HG02610 (cell line): ENCODE results near the gene BRD9.
"Not testable (repeated sequence)": the region's sequence is repeated elsewhere in the genome, so short reads cannot be mapped to it uniquely, and the experiment has no call there.

Source experiments
- ATAC-seq: cut with Tn5 transposase; IDR thresholded peaks from one replicate; pipeline ENCODE4 v1.9.1; 2021; ENCODE audit warnings: mild to moderate bottlenecking, moderate library complexity; ENCODE audit not compliant: unreplicated experiment

The BRD9 gene

DNA sequence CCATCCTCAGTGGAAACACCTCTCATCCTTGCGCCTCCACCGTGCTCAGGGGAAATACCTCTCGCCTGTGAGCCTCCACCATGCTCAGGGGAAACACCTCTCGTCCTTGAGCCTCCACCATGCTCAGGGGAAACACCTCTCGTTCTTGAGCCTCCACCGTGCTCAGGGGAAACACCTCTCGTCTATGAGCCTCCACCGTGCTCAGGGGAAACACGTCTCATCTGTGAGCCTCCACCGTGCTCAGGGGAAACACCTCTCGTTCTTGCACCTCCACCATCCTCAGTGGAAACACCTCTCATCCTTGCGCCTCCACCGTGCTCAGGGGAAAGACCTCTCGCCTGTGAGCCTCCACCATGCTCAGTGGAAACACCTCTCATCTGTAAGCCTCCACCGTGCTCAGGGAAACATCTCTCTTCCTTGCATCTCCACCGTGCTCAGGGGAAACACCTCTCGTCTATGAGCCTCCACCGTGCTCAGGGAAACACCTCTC is 46.0 kb downstream of the BRD9 start:
- ATAC-seq, result not testable (repeated sequence)

DNA sequence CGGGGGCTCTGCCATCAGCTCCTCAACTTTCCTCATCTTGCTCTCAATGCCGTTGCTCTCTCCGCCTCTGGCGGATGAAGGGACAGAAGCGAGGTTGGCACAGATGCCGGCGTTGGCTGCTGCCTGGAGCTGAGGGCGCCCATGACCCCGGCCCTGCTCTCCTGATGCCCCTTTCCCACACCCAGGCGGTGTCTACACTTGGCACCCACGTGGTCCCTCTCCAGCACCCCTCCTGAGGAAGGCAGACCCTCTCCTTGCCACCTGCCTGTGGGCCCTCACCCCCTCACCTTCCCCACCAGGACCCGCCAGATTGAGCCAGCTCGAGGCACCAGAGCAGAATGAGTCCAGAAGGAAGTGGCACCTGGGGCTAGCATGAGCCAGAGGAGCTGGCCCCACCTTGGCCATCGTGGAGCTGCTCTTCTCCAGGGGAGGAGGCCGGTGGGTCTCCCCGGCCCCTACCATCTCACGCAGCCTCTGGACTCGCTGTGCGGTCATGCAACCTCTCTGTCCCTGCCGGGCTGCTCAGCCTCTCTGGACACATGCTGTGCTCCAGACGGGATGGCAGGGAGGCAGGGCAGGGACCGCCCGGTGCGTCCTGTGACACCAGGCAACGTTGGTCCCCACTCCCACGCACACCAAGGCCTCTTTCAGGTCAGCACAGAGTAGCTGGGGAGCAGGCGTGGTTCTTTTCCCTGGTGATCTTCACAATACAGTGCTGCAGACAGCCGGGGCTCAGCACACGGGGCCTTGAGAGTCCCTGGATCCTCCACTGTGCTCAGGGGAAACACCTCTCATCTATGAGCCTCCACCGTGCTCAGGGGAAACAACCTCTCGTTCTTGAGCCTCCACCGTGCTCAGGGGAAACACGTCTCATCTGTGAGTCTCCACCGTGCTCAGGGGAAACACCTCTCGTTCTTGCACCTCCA is 46.7 kb downstream of the BRD9 start:
- ATAC-seq, result not testable (repeated sequence)

DNA sequence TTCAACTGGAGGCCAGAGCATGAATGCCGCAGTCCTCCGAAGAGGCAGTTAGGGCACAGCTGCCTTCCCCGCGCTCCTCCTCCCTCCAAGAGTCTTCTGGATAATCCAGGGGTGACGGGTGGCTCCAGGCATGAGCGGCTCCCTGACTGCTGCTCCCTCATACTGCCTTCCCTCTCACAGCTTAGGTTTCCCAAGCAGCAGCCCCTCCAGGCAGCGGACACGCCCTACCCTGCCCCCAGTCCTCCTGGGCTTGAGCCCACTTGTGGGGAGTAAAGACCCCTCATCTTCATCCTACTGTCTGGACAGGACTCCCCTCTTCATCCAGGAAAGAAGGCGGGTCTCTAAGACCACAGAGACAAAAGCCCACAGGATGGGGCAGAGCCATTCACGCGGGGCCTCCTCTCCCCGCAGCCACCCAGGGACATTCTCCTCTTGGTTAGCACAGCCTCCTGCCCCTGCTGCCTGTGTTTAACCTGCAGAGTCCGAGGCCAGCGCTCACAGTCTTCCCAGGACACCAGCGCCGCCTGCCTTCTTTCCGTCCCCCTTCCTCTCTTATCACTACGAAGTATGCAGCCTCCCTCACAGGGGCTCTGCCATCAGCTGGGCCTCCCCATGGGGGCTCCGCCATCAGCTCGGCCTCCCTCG is 47.4 kb downstream of the BRD9 start:
- not testable (repeated sequence) for ATAC-seq

DNA sequence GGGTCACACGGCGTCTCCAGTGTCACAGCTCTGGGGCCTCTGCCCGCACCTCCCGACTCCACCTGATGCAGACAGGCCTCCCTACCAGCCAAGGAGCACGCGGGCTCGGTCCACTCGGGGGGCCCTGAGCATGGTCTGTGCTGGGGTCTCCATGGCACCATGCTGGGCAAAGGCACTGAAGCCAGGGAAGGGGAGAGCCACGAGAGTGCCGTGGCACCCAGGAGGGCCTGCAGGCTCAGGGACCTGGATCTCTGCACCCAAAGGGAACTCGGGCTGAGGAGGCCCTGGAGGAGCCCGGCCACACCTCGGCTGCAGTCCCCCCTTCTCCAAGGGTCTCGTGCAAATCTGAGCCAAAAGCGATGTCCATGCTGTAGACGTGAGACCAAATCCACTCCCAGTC is 48.2 kb downstream of the BRD9 start:
- not testable (repeated sequence) for ATAC-seq

DNA sequence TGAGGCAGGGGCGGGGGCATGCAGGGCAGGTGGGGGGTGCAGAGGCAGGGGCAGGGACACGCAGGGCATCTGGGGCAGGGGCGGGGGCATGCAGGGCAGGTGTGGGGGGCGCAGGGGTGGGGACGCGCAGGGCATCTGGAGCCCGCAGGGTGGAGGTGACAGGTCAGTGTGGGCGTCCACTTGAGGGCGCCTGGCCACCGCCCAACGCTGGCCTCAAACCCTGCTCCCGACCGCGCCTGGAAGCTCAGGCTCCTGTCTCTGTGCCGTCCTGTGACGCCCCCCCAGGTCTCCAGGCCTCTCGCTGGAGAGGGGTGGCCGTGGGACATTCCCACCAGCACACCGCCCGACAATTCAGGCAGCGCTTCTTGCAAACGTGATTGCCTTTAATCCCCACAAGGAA is 48.7 kb downstream of the BRD9 start:
- ATAC-seq, result not testable (repeated sequence)

DNA sequence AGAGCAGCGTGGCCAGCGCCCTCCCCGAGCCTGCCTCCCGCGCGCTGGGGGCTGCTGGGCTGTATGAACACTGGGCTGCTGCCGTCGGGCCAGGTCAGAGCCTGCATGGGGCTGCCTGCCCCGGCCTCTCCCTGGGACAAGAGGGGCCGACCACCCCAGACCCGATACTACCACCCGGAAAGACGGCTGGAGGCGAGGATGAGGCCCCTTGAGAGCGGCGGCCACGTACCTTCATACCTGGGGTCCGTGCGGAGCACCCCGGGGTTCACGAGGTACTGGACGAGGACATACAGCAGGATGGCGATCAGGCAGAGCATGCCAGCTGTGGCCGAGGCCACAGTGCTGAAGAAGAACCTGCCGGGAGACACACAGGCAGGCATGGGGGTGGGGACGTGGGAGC is 49.2 kb downstream of the BRD9 start:
- ATAC-seq, result not testable (repeated sequence)

DNA sequence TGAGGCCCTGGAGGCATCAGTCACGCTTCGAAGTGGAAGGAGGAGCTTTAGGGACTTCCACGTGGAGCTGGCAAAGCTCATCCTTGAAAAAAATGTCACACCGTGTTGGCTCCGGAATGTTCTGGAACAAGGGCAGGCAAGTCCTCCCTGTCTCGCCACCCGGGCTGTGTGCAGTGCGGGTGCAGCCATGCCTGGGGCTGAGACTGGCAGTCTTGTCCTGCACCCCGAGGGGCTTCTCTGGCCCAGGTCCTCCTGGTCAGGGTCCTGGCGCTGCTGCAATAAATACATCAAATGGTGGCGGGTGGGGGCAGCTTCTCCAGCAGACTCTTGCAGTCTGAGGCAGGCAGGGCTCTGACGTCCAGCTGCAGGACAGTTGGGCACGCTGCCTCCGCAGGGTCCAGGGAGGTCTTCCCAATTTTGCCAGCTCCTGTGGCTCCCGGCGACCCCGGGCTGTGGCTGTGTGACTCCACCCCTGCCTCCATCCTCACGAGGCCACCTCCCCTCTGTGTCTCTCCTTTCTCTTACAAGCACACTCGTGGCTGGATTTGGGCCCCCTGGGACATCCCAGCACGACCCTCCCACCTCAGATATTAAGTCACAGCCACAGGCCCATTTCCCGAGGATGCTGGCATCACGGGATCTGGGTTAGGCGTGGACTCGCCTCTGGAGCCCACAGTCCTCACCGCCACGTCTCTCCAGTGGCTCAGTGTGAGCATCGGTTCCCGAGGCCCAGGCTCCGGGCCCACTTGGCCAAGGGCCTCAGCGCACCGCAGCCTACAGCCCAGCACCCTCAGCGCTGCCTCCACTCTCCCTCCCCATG is 50.0 kb downstream of the BRD9 start:
- not testable (repeated sequence) for ATAC-seq

DNA sequence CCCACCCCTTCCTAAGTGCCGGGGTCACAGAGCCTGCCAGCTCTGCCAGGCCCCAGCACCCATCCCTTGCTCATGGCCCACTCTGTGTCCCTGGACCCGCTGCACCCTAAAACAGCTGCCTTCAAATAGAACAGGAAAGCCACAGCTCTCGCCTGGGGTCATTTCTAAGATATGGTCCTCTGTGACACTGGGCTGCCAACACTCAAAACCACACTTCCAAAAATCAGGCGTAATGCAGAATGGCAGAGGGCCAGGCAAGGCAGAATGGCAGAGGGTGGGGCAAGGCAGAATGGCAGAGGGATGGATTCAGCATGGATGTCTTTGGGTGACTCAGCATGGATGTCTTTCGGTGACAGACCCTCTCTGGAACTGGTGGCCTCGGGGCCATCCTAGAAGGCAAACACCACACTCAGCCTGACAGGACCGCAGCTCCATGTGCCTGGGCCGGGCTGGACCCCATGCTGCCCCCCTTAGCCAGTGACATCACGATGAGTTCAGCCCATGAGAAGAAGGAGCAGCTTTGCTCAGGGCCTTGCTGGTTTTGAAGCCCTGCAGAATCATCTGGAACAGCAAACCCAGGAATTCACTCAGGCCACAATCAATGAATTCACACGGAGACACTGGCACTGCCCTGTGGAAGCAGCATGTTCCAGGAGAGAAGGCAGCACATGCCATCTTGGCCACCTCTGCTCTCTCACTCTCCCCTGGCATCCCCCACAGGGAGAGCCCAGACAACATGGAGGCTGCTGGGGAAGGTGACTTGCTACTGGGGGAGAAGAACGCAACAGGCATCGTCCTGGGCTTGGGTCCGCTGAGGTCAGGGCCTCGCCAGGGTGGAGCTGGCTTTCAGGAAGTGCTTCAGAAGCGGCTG is 50.8 kb downstream of the BRD9 start:
- not testable (repeated sequence) for ATAC-seq

DNA sequence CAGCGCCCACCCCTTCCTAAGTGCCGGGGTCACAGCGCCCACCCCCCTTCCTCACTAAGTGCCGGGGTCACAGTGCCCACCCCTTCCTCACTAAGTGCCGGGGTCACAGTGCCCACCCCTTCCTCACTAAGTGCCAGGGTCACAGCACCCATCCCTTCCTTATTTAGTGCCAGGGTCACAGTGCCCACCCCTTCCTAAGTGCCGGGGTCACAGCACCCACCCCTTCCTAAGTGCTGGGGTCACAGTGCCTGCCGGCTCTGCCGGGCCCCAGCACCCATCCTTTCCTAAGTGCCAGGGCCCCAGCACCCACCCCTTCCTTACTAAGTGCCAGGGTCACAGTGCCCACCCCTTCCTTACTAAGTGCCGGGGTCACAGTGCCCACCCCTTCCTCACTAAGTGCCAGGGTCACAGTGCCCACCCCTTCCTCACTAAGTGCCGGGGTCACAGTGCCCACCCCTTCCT is 51.6 kb downstream of the BRD9 start:
- not testable (repeated sequence) for ATAC-seq

DNA sequence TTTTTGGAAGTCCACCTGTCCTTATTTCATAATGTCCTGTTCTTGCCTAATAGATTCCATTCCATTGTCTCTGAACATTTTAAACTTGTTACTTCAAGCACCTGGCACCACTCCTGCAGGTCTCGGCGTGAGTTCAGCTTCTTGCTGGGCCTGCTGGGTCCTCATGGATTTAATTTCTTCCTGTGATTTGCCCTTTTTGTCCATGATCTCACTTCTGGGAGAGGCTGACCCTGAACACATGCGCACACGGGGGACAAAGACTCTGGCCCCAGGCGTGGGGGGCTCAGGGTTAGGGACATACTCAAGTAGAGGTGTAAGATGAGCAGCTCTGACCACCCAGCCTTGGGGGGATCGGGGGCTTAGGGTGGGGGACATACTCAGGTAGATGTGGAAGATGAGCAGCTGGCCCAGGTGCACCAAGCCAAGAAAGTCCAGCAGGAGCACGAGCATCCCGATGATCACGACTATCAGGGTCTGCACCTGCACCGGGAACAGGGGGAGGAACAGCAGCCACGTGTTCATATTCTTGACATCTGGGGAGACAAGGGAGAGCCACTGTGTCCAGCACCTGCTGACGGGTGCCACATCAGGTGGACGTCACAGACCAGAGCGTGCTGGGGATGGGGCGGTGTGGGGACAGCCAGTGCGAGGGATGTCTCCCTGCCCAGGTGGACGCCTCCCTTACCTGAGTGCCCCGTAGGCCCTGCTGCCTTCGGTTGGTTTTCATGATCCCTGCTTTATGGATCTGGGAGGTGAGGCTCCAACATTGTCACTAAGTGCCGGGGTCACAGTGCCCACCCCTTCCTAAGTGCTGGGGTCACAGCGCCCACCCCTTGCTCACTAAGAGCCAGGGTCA is 52.3 kb downstream of the BRD9 start:
- not testable (repeated sequence) for ATAC-seq

DNA sequence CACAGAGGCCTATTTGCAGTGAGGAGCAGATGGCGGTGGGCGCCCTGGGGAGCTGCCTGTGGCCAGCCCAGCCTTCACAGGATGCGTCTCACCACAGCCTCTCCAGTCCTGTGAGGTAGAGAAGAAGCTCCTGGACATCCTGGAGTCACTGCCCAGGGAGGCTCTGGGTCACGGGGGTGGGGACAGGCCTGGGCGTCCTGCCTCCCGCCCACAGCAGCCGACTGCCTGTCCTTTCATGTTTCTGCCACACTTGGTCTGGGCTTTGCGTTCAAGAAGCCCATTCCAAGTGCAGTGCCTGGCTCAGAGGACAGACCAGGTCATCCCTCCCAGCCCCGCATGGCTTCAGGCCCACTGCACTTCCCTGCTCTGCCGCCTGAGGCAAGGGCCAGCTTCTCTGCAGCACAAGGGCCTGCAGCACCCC is 54.2 kb downstream of the BRD9 start:
- not testable (repeated sequence) for ATAC-seq

DNA sequence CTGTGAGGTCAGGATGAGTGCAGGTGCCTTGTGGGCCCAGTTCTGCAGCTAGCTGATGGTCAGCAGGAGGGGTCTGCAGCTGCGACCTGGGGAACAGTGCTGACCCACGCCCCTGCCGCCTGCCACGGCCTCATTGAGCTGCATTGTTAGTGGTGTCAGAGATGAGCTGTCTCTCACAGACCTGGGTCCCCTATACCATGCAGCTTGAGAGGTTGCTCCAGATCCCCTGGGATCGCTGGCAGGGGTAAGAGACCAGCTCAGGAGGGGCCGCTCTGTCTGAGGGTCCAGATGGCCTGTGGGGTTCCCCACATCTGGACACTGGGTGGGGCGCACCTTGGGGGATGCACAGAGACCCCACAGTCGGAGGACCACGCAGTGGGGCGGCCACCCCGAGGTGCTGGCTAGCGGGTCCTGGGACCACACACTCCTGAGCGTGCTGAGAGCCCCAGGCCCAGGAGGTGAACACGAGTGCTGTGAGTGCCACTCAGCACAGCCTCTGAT is 54.9 kb downstream of the BRD9 start:
- not testable (repeated sequence) for ATAC-seq

DNA sequence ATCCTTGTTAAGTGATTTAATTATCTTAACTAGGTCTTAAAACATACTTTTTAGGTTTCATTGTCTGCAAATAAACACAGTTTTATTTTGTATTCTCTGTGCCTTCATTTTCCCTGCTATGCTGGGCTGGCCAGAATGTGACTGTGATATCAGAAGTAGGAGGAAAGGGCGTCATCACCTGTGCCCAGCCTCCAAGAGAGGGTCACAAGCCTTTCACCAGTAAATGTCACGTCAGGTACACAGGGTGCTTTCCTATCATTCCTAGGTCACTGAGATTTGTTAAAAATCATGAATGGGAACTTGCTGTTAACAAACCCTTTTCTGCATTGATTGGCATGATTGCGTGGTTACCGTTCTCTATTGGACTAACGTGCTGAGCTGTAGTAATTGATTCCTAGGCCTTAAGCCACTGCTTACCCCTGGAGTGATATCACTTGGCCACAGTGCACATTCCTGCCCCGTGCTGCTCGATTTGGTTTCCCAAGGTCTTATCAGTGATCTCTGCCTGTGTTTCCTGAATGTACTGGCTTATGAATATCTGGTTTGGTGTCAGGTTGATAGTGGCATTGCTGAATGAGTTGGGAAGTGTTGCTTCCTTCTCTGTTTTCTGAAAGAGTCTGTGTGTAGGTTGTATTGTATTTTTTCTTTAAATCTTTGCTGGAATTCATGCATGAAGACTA is 56.5 kb downstream of the BRD9 start:
- not testable (repeated sequence) for ATAC-seq

DNA sequence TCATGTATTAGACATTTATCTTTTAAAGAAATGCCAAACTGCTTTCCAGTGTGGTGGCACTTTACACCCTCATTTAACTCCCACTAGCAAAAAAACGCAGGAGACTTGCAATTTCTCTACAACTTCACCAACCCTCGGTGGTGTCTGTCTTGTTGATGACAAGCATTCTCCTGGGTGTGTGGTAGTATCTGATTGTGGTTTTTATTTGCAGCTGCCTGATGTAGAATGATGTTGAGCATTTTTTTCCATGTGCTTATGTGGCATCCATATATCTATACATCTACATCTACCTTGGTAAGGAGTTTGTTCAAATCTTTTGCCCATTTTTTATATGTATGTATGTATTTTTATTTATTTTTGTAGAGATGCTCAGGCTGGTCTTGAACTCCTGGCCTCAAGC is 58.6 kb downstream of the BRD9 start:
- ATAC-seq, result not testable (repeated sequence)

DNA sequence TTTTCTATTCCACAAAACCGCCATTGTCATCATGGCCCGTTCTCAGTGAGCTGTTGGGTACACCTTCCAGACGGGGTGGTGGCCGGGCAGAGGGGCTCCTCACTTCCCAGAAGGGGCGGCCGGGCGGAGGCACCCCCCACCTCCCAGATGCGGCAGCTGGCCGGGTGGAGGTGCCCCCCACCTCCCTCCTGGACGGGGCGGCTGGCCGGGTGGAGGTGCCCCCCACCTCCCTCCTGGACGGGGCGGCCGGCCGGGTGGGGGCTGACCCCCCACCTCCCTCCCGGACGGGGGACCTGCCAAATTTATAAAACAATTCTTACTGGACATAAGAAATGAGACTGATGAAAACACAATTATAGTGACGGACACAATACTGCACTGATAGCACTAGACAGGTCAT is 64.4 kb downstream of the BRD9 start:
- not testable (repeated sequence) for ATAC-seq

DNA sequence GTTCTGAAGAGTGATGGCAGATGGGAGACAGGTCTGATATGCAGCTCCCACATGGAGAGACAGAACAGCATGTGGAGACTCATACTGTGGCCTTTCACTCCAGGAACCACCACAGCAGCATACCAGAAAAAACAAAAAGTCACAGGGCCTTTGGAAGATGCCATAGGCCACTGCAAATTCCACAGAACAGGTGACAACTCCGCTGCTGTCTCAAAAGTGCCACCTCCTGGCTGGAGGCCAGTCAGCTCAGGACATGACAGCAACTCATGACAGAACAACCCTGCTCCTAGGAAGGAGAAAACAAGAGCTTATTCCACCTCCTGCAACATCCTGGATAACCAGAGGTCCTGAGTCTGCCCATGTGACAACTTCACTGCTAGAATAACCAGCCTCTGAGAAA is 67.1 kb downstream of the BRD9 start:
- not testable (repeated sequence) for ATAC-seq

DNA sequence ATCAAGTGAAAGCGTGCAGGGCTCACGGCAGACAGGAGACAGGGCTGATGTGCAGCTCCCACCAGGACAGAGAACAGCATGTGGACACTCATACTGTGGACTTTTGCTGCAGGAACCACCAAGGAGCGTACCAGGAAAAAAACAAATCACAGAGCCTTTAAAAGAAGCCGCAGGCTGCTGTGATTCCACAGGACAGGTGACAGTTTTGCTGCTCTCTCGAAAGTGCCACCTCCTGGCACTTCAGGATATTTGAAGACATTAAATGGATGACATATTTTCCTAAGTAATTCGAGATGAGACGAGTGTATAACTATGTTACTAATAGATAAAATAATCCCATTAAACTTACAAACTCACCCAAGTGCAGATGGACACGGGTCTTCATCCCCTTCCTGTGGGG is 71.1 kb downstream of the BRD9 start:
- ATAC-seq, result no peak

DNA sequence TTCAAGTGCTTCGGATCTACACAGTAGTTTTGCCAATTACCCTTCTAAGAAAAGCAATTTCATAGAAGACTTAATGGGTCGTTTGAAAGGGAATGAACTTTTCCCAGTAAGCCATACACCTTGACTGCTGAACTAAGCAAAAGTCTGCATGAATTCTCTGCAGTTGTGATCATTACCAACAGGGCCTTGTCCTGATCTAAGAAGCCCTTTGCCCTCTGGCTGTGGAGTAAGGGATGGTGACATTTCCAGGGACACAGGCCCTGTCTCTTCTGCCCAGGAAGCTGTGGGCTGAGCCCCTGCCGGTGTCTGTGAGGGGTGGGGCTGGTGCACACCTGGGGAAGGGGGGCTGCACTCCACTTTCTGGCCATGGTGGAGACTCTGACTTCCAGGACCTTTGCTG is 72.4 kb downstream of the BRD9 start:
- ATAC-seq, result no peak
